WTC11 (cell line): ENCODE results near the gene LRRFIP1. TPM values are rescaled to one million over a fixed set of nuclear protein-coding genes. Genes with fewer than 3 reads are reported as not detected.

Source experiments
- ATAC-seq: fragments of 200-7000 bp; cut with Tn5 transposase; 2 replicates; pipeline ENCODE4 v1.10.0; 2021; ENCODE audit warnings: mild to moderate bottlenecking, moderate library complexity
- CTCF ChIA-PET: fragments of 300-600 bp; sonication (Branson Sonifier 250); formaldehyde crosslinking; loops from one replicate; lab custom pipeline; 2021; ENCODE audit warnings: antibody characterized with exemption; lab: Charles Lee
- POLR2A ChIA-PET: fragments of 350-600 bp; sonication (Branson Sonifier 250); formaldehyde crosslinking; loops from one replicate; lab custom pipeline; 2021; ENCODE audit warnings: antibody characterized with exemption; lab: Charles Lee
- DNase-seq: peaks from one replicate; pipeline ENCODE4 v3.0.0; 2021; ENCODE audit warnings: low spot score
- H3K27ac Mint-ChIP-seq: 2 replicates; pipeline ENCODE4 v1.8.0; 2021; ENCODE audit warnings: mixed read lengths
- H3K27me3 Mint-ChIP-seq: 2 replicates; pipeline ENCODE4 v1.8.0; 2021; ENCODE audit warnings: low read depth, mild to moderate bottlenecking, moderate library complexity, mixed read lengths
- H3K36me3 Mint-ChIP-seq: 2 replicates; pipeline ENCODE4 v1.8.0; 2021; ENCODE audit warnings: mixed read lengths
- H3K4me1 Mint-ChIP-seq: 2 replicates; pipeline ENCODE4 v1.8.0; 2022; ENCODE audit warnings: mixed read lengths
- H3K4me3 Mint-ChIP-seq: 2 replicates; pipeline ENCODE4 v1.8.0; 2021; ENCODE audit warnings: mild to moderate bottlenecking, moderate library complexity, mixed read lengths
- H3K9me3 Mint-ChIP-seq: 2 replicates; pipeline ENCODE4 v1.8.0; 2021; ENCODE audit warnings: mixed read lengths
- ARID4B ChIP-seq: sonication (generic); formaldehyde crosslinking; IDR thresholded peaks from 2 replicates; pipeline ENCODE4 v1.8.0; 2023; ENCODE audit warnings: missing genetic modification reagents, mild to moderate bottlenecking, borderline replicate concordance
- FOXP4 ChIP-seq: sonication (generic); formaldehyde crosslinking; IDR thresholded peaks from 2 replicates; pipeline ENCODE4 v1.8.0; 2022; ENCODE audit warnings: mild to moderate bottlenecking, missing genetic modification reagents
- SP1 ChIP-seq: sonication (generic); formaldehyde crosslinking; conservative IDR thresholded peaks from 2 replicates; pipeline ENCODE4 v1.8.1; 2022; ENCODE audit warnings: missing genetic modification reagents
- STAT6 ChIP-seq: sonication (generic); formaldehyde crosslinking; conservative IDR thresholded peaks from 2 replicates; pipeline ENCODE4 v1.8.1; 2023; ENCODE audit warnings: mild to moderate bottlenecking, low read depth, missing genetic modification reagents, moderate library complexity
- TCF7 ChIP-seq: sonication (generic); formaldehyde crosslinking; IDR thresholded peaks from 2 replicates; pipeline ENCODE4 v1.8.0; 2022; ENCODE audit warnings: mild to moderate bottlenecking, low read depth, missing genetic modification reagents, moderate library complexity
- TP53 ChIP-seq: sonication (generic); formaldehyde crosslinking; IDR thresholded peaks from 2 replicates; pipeline ENCODE4 v1.8.1; 2023; ENCODE audit warnings: mild to moderate bottlenecking, missing genetic modification reagents
- USF2 ChIP-seq: sonication (generic); formaldehyde crosslinking; IDR thresholded peaks from 2 replicates; pipeline ENCODE4 v1.8.1; 2023; ENCODE audit warnings: mild to moderate bottlenecking, missing genetic modification reagents, moderate library complexity
- ZNF219 ChIP-seq: sonication (generic); formaldehyde crosslinking; IDR thresholded peaks from 2 replicates; pipeline ENCODE4 v1.8.0; 2023; ENCODE audit warnings: missing genetic modification reagents, mild to moderate bottlenecking, borderline replicate concordance
- total RNA-seq: library from RNA; stranded (reverse); gene quantifications from 3 replicates; pipeline ENCODE4 v1.2.3, GENCODE V29; 2021

Gene LRRFIP1
- total RNA-seq, 1 experiment from 2014 or later: 88.4 TPM

- CTCF ChIA-PET: interaction anchor here (2.0 kb wide), 1 partner anchor 65 kb away, joined by 6 read pairs; no protein-coding TSS in a partner anchor
- POLR2A ChIA-PET: interaction anchor here (0.7 kb wide), 1 partner anchor 85 kb away, joined by 3 read pairs; no protein-coding TSS in a partner anchor
- DNase-seq: no peak
Measured at GRCh38 chr2:237577956-237578870, 49.2 kb upstream of the LRRFIP1 start.

More at GRCh38 chr2:237577956-237578870, 49.2 kb upstream of the LRRFIP1 start:
- Mint-ChIP-seq H3K4me1 (peaks cover 31% of the 10 kb centered on the region), H3K4me3 (no peak overlapping the region), H3K36me3 (peaks cover 36% of the 10 kb centered on the region), H3K27me3 (no peaks in the 10 kb centered on the region), H3K9me3 (no peaks in the 10 kb centered on the region), H3K27ac (no peak overlapping the region; the same call in 1 of the 2 replicates)
- TF ChIP-seq TCF7: no peak
- TF ChIP-seq STAT6 (CRISPR knock-in tag): no peak
- no peak for TF ChIP-seq ZNF219 (CRISPR knock-in tag)
- TF ChIP-seq USF2 (CRISPR knock-in tag): no peak
- no peak for TF ChIP-seq TP53 (CRISPR knock-in tag)
- TF ChIP-seq SP1 (CRISPR knock-in tag): no peak
- TF ChIP-seq FOXP4 (CRISPR knock-in tag): no peak
- no peak for TF ChIP-seq ARID4B (CRISPR knock-in tag)
- ATAC-seq: no peak
